Astrocyte of the spinal cord (primary cell): ENCODE results near the gene GLS.
"Not testable (repeated sequence)": the region's sequence is repeated elsewhere in the genome, so short reads cannot be mapped to it uniquely, and the experiment has no call there.

ENCODE experiments used
- DNase-seq: peaks from one replicate; pipeline ENCODE4 v3.0.0; 2011; ENCODE audit warnings: low read depth, low spot score
- H3K4me3 ChIP-seq: 2 replicates; pipeline ENCODE4 v1.5.1; 2011; ENCODE audit warnings: low read depth, mild to moderate bottlenecking, low read length, moderate library complexity
- in situ Hi-C: cut with HindIII; loops from 2 replicates; pipeline ENCODE4 v1.10.0; 2017; ENCODE audit warnings: low sequenced_read_pairs
- TF ChIP-seq, protein P1 (sequence below): IDR thresholded peaks from 2 replicates; pipeline ENCODE4 v1.5.1; 2012; ENCODE audit warnings: low read depth, mild to moderate bottlenecking, low read length, inconsistent platforms

Gene GLS

DNA sequence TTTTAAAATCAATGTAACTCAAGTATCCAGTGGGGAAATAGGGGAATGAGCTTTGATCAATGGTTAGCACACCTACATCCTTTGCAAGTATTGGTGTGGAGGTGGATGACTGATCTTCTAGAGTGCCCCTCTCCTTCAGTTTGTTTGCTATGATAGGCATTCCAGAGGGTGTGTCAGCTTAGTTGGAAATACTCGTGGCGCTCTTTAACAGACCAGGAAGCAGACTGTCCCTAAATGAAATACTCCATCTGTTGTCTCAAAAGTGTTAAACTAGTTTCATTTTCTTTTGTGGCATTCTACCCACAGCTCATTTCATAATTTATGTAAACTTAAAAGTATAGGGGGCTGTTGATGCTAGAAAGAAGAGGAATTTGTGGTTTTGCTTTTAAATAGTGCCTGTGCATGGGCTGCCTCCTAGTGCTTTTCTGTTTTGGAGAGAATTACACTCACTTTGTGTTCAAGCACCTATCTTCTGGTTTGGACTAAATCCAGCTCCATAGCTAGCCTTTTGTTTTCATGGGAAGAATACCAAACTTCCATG, 67.2 kb downstream of the GLS start:
- in situ Hi-C loops = no loop called here
- peak; percentile 87 for DNase-seq
- H3K4me3 ChIP-seq = no peak overlapping the region
- TF ChIP-seq, protein P1, sequence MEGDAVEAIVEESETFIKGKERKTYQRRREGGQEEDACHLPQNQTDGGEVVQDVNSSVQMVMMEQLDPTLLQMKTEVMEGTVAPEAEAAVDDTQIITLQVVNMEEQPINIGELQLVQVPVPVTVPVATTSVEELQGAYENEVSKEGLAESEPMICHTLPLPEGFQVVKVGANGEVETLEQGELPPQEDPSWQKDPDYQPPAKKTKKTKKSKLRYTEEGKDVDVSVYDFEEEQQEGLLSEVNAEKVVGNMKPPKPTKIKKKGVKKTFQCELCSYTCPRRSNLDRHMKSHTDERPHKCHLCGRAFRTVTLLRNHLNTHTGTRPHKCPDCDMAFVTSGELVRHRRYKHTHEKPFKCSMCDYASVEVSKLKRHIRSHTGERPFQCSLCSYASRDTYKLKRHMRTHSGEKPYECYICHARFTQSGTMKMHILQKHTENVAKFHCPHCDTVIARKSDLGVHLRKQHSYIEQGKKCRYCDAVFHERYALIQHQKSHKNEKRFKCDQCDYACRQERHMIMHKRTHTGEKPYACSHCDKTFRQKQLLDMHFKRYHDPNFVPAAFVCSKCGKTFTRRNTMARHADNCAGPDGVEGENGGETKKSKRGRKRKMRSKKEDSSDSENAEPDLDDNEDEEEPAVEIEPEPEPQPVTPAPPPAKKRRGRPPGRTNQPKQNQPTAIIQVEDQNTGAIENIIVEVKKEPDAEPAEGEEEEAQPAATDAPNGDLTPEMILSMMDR = peak; percentile 20

DNA sequence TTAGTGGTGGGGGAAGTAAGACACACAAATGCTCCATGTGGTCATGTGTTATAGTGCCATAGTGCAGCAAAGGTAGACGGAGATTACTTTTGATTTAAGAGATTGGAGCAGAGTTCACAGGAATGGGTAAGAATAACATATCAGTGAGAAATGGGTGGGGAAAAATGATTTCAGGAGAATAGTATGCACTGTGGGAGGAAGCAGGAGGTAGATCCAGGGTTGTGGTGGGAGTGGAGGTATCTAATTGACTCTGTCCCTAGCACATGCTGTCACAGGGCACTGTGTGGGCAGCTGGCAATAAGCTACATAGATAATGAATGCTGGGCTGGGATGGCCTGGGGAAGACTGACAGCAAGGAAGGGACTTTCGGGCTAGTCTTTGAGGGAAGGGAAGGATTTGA, 68.0 kb downstream of the GLS start:
- DNase-seq = peak; percentile 43
- TF ChIP-seq, protein P1 = no peak
- in situ Hi-C loops = no loop called here
- no peak overlapping the region for H3K4me3 ChIP-seq

DNA sequence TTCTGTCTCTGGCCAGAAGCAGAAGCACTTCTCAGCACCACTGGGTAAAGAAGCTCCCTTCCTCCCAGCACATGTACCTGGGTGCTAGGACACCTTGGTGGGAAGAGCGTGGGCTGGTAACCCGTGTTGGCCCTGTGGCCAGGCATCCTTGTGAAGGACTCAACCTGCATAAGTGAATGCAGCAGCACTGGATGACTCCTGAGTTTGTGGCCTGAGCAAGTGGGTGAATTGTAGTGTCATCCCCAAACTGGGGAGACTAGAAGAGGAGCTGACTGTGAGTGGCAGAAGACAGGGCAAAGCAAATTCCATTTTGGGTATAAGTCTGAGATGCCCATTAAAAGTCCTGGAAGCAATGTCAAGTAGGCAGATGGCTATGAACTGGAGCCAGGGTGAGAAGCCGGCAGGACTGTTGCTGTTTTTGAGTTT, 70.0 kb downstream of the GLS start:
- TF ChIP-seq, protein P1 = no peak
- no peak for DNase-seq
- no peak overlapping the region for H3K4me3 ChIP-seq
- in situ Hi-C loops = no loop called here

DNA sequence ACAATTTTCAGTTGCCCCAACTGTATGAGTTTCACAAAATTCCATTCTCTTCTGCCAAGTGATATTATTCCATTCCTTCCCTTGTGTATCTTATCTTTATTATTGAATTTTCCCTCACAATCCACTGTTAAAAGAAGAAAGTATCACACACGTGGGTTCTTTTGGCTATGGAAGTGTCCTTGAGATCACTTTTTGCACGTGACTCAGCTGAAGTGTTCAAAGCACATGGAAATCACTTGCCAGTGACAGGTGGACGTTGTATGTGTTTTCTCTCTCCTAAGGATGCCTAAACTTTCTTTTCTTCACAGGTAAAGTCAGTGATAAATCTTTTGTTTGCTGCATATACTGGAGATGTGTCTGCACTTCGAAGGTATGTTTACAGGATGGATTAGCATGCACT, 72.6 kb downstream of the GLS start:
- DNase-seq = no peak
- TF ChIP-seq, protein P1 = no peak
- in situ Hi-C loops = no loop called here
- no peak overlapping the region for H3K4me3 ChIP-seq

DNA sequence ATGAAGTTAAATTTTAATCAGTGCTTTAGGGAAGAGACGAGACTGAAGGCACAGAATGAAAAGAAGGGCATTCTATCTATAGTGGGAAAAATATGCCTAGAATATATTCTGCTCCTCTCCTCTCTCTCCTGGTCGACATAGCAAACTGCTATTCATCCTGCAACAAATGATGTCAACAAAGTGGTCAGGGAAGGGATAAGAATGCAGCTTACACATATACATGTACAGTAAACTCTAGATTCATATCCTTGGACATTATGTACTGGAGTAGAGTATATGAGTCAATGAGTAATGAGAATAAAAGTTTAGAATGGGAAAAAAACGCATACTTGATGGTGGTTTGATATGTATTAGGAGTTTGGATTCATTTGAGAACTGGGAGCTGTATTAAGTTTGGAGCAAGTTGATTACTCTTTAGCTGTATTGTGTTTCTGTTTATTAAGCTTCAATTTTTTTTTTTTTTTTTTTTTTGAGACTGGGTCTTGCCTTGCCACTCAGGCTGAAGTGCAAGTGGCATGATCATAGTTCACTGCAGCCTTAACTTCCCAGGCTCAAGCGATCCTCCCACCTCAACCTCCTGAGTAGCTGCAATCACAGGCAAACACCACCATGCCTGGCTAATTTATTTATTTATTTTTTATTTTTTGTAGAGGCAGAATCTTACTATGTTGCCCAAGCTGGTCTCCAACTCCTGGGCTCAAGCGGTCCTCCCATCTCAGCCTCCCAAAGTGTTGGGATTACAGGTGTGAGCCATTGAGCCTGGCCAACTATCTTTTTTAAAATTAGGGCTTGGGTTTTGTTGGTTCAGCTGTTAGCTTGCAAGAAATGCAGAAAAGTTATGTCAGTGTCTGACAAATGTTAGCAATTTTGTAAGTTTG, 79.5 kb downstream of the GLS start:
- H3K4me3 ChIP-seq = no peak overlapping the region
- in situ Hi-C loops = no loop called here
- no peak for DNase-seq
- TF ChIP-seq, protein P1 = no peak

DNA sequence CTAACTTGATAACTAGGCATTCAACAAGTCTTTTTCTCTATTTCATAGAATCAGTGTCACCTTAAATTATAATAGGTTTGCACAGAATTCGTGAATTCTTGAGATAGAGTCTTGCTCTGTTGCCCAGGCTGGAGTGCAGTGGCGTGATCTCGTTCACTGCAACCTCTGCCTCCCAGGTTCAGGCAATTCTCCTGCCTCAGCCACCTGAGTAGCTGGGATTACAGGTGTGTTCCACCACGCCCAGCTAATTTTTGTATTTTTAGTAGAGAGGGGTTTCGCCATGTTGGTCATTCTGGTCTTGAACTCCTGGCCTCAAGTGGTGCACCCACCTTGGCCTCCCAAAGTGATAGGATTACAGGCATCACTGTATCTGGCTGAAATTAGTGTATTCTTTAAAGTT, 80.5 kb downstream of the GLS start:
- DNase-seq, H3K4me3 ChIP-seq, in situ Hi-C loops: not testable (repeated sequence)

DNA sequence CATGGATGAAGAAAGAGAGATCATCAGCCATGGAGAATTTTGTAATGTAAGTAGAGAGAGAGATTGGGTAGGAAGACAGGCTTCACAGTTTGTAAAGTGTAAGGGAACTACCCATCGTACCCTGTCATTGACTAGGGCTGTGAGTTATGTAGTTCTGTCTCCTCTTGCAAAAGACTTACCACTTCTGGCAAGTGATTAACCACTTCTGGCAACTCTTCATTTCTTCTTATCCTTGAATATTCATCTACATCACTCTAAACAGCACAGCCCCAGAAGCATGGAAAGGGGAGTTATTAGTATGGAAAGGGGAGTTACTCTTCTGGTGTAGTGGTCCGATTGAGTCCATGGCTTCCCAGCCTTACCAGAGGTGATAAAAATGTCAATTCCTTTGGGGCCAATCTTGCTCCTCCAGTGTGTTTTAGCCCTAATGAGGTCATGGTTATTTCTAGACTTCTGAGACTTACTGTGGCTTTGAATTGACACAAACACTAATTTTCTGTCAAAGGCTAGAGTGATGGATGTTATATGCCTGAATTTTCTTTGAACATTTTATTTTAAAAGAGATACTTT, 81.4 kb downstream of the GLS start:
- no peak for DNase-seq
- TF ChIP-seq, protein P1 = no peak
- H3K4me3 ChIP-seq = no peak overlapping the region
- in situ Hi-C loops = no loop called here
